GM06990 (cell line): ENCODE results near the gene ABCA5.
"Not testable (repeated sequence)": the region's sequence is repeated elsewhere in the genome, so short reads cannot be mapped to it uniquely, and the experiment has no call there.

ENCODE experiments used
- DNase-seq: peaks from one replicate; pipeline ENCODE4 v3.0.0-alpha.2; 2011; ENCODE audit not compliant: insufficient read length; ENCODE audit errors: extremely low read depth
- H3K27me3 ChIP-seq: replicated peaks from 2 replicates; pipeline ENCODE4 v1.6.0; 2011; ENCODE audit warnings: low read length; ENCODE audit not compliant: control insufficient read depth, insufficient read depth
- H3K36me3 ChIP-seq: 2 replicates; pipeline ENCODE4 v1.5.1; 2011; ENCODE audit warnings: low read length; ENCODE audit not compliant: control insufficient read depth, insufficient read depth
- H3K4me3 ChIP-seq: replicated peaks from 2 replicates; pipeline ENCODE4 v1.5.1; 2011; ENCODE audit warnings: low read depth, mild to moderate bottlenecking, control low read depth, low read length
- CTCF ChIP-seq: IDR thresholded peaks from 2 replicates; pipeline ENCODE4 v1.5.1; 2011; ENCODE audit warnings: low read length, control low read depth, mild to moderate bottlenecking, inconsistent platforms; ENCODE audit not compliant: insufficient read depth, poor library complexity, severe bottlenecking

ABCA5 gene

DNA sequence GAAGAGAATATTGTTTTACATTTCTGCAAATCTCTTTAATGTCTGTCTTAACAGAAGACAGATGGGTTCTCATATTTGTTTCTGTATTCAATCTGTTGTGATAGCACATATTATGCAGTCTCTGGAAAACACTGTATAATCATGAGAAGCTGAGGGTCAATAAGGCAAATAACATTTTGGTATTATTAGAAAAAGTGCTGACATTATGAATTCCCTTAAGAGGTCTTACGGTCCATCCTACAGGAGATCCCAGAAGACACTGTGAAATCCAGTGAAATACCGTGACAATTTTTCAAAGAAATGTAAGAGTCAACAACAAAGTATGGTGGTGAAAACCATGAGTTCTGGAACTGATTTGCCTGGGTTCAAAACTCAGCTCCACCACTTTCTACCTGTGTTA is 42.3 kb downstream of the ABCA5 start:
- no peak for TF ChIP-seq CTCF
- no peak overlapping the region for H3K4me3 ChIP-seq
- H3K36me3 ChIP-seq = no peaks in the 10 kb centered on the region; the same call in none of the 2 replicates
- DNase-seq = no peak
- H3K27me3 ChIP-seq = no peaks in the 10 kb centered on the region

DNA sequence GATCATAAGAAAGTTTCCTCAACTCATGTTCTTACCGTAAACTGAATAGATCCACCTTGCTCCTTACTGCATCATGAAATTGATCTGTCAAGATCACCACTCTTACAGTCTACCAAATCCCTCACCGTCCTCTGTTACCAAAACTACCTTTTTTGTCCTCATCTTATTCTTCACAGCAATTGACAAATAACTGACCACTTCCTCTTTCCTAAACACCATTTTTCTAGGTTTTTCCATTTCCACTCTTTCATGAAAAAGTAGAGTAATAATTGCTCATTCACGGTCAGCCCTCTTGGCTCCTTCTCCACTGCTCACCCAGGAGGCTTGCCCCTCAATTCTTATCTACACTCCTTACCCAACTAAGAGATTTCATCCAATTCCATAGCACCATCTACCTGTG is 44.9 kb downstream of the ABCA5 start:
- no peak for TF ChIP-seq CTCF

DNA sequence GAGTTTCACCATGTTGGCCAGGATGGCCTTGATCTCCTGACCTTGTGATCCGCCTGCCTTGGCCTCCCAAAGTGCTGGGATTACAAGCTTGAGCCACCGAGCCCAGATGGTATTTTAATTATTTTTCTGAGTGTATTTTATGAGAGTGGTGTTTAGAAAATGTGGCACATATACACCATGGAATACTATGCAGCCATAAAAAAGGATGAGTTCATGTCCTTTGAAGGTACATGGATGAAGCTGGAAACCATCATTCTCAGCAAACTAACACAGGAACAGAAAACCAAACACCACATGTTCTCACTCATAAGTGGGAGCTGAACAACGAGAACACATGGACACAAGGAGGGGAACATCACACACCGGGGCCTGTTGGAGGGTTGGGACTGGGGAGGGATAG is 50.7 kb downstream of the ABCA5 start:
- not testable (repeated sequence) for H3K36me3 ChIP-seq, DNase-seq, H3K27me3 ChIP-seq, H3K4me3 ChIP-seq

More for the DNA sequence above, 44.9 kb downstream of the ABCA5 start:
- H3K27me3 ChIP-seq = no peaks in the 10 kb centered on the region
- no peak overlapping the region for H3K4me3 ChIP-seq
- H3K36me3 ChIP-seq = no peaks in the 10 kb centered on the region; the same call in none of the 2 replicates
- DNase-seq = no peak

DNA sequence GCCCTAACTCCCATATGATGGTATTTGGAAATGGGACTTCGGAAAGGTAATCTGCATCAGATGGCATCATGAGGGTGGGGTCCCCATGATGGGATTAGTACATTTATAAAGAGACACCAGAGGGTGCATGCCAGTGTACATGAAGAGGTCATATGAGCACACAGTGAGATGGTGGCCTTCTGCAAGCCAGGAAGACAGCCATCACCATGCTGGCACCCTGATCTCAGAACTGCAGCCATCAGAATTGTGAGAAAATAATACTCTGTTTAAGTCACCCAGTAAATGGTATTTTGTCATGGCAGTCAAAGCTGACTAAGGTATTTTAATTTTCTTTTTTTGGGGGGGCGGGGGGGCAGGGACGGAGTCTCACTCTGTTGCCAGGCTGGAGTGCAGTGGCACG is 51.2 kb downstream of the ABCA5 start:
- no peaks in the 10 kb centered on the region for H3K27me3 ChIP-seq
- H3K36me3 ChIP-seq = no peaks in the 10 kb centered on the region
- no peak for DNase-seq
- no peak overlapping the region for H3K4me3 ChIP-seq
- TF ChIP-seq CTCF = no peak

DNA sequence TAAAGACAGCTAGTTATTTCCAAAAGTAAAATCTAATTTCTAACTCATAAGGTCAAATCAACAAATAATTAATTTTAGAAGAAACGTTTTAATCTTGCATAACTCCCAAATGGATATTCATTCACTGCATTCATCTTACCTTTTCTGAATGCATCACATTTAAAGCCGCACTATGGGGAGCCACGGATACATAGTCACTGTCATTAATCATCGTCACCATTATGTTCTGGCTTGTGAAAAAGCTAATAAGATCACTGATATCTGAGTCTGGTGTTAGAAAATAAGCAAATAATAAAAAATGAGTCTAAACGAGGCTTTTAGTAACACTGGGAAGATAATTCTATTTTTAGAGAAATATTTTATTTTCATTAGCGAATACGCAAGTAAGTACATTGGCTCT is 55.9 kb downstream of the ABCA5 start:
- no peak for DNase-seq
- no peak overlapping the region for H3K4me3 ChIP-seq
- no peak for TF ChIP-seq CTCF
- H3K36me3 ChIP-seq = no peaks in the 10 kb centered on the region
- no peaks in the 10 kb centered on the region for H3K27me3 ChIP-seq

DNA sequence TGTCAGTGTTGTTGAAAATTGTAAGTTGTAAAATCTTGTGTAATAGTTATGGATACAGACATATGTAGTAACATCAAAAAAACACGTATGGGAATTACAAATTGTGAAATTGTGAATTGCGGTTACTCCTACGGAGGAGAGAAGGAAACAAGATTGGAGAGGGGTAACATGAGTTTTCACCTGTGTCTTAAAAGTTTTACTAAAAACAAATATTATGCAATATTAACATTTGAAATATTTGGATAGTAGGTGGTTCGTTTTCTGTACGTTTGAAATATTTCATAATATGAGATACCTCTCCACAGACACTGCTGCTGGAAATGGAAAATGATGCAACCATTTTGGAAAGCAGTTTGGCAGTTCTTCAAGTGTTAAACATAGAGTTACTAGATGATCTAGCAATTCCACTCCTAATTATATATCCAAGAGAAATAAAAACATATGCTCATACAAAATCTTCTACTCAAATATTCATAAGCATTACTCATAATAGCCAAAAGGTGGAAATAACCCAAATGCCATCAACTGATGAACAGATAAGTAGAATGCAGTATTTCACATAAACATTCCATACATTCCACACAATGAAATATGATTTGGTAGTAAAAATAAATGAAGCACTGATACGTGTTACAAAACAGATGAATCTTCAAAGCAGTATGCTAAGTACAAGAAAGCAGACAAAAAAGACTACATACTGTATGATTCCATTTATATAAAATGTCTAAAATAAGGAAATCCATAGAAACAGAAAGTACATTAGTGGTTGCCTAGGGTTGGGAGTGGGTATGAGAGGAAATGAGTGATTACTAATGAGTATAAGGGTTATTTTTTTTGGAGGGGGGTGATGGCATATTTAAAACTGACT is 57.6 kb downstream of the ABCA5 start:
- no peaks in the 10 kb centered on the region for H3K36me3 ChIP-seq
- H3K4me3 ChIP-seq = no peak overlapping the region
- no peak for TF ChIP-seq CTCF
- DNase-seq = no peak
- no peaks in the 10 kb centered on the region for H3K27me3 ChIP-seq
